NK-92 treated with Interleukin-12 subunit alpha and Interleukin-12 subunit beta, amount 100 ng/mL, for 24 hours (cell line): ENCODE data around the gene UTS2B.

ENCODE experiments used
- DNase-seq: peaks from one replicate; lab custom pipeline; 2025; lab: John Stamatoyannopoulos, UW

UTS2B gene

DNA sequence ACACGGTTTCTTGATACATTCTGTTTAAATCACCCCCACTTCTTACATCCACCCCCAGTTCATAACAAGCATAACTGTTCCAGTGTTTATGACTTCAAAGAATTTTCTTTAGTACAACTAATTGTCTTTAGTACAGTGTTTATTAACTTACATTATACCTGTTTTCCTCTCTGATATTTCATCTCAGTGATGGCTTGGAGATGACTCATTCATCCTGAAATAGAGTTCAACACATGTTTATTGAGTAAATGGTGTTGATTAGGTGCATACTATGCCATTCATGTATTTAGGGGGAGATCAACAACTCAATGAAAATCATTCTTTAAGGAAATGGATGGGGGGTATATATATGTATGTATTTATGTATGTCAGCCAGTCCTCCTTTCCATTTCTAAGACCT lies 21.7 kb upstream of the UTS2B start:
- no peak for DNase-seq

DNA sequence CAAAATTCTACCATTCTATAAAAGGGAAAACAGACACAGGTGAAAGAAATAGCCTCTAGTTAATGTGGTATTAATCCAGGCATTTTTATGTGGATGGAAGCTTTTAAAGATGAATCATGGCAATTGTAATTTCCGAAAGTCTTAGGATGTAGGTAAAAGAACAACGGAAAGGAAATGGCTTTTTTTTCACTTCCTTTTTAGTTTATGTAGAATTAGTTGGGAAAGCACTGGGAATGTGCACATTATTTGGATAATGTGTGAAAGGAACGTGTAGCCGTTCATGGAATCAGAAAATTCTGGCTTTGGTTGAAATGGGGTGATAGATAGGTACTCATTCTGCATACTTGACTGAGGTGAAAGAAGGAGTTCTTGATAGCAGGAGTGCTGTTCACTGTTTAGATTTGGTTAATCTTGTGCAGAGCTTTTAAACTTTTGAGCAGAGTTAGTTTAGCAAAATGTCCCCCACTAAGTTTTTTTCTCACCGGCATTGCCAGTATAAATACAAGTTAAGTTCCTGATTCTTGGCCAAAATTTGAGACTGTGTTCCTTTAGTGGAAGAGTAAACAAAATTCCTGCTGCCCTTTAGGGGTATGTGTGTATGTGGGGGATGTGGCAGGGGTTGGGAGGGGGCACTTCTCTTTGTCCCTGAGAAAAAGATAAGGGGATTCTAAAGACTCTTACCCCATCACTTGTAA lies 20.2 kb upstream of the UTS2B start:
- no peak for DNase-seq

DNA sequence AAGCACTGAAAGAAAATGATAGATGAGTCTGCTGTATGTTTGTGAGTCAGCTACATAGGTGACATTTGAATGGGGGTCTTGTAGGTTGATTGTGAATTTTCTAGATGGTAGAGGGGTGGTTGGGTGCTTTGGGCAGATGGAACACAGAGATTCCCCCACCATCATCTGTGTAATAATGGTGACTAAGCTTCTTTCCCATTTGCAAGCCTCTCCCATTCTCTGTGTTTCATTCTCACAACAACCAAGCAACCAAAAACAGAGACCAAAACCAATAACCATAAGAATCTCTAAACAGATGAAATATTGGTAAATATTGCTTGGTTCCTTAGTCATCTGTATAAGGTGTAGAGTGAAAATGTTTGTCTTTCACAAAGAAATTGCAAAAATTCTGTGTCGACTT lies 17.8 kb upstream of the UTS2B start:
- no peak for DNase-seq

DNA sequence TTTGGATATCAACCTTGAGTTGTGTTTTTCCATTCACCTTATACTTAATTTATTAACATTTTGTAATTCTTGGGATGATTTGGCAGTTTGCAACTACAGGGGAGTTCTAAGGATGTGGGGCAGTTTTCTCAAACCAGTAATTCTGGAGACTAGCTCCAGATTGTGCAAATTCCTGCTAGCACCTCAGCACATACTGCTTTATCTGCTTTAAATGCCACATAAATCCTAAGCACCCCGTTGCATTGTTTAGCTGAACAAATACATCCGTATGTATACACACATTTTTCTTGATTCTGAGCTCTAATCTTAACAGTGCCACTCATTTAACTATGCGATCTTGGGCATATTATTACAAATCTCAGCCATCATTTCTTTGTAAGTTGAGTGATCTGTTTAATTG lies 16.9 kb upstream of the UTS2B start:
- no peak for DNase-seq

DNA sequence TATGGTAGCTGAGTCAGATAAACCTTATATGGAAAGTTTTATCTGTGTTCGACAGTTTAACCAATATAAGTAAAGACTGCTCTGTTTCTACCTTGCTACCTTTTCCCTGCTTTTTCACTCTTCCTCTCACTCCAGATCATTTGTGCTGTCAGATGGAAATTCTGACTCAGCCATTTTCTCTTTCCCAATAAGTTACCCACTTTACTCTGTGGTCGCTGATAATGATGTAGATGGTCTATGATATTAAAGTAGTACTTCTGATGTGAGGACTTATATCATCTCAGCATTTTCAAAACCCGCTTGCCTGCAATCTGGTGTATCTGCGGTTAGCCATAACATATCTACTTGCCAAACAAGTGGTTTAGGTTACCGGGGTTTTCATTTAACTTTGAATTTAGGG lies 15.0 kb upstream of the UTS2B start:
- DNase-seq, result no peak

DNA sequence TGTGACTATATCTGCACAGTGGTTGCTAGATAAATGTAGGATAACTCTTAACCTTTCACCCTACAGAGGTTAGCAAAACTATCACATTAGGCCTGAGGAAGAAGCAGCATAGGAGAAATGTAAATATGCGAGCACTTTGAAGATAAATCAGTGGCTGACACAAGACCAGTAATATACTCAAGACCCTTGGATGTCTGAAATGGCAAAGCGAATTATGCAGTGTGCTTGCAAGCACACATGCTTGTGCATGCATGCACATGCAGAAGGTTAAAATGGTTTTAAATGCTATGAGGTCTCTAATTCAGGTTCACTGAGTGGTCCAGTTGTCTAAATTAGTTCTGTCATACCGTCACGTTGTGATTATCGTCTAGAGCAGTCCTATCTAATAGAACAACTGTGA lies 13.6 kb upstream of the UTS2B start:
- no peak for DNase-seq

DNA sequence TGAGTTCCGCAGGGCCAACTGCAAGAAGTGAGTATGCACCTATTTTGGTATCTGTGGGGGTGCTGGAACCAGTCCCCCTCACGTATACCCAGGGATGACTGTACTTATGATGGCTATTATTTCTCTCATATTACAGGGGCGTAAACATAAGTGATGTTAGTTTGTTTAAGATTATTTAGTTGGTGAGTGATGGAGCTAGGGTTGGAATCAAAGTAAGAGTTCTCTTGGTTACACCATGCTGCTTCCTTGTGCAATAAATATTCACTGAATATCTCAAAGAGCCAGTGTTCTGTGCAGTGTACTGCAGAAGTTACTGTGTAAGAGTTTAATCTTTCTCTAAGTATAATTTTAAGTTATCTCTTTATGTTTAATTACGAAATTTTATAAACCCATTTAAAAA lies 12.8 kb upstream of the UTS2B start:
- DNase-seq, result no peak

DNA sequence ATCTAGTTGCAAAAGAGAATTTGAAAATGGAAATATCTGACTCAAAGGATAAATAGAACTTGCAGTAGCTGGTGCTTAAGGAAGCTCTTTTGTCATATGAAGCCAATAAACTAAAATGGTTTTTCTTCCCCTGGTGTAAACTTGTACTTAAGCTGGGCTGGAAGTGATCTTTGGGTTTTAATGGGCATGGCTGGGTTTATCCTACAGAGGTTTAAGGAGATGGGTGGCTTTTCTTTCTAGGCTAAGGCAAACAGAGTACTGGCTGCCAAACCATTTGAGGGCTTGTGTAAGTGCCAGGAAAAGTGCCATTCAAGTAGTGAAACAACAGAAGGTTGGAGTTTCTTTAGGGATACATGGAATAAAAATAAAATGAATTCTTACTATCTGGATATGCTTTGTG lies 12.1 kb upstream of the UTS2B start:
- DNase-seq, result no peak

DNA sequence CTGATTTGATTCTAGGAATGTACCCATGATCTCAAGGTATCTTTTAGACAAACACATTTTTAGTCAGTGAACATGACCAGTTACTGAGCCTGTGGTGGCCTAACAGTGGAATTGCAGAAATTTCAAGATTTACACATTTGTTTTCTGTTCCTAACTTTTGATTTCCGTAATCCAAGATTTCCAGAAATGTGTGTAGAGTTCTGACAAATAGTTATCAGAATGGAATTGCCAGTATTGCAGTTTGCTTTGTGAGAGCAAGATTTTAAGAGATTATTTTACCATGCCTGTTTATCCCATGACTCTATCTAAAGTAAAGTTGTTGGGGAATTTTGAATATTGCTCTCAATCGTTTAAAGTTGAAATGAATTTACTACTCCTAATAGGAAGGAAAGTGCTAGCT lies 11.7 kb upstream of the UTS2B start:
- no peak for DNase-seq

DNA sequence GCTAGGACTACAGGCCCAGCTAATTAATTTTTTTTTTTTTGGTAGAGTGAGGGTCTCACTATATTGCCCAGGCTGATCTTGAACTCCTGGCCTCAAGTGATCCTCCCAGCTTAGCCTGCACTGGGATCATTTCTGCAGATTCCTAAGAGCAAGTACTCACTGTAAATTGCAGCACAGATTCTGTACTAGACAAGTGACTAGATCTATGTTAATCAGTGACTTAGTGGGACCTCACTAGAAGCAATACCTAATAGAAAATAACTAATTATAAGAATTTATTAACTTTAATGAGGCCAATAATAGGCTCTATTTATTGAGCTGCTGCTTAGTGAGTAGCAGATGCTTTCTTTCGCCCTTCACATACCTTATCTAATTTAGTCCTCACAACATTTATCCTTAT lies 10.6 kb upstream of the UTS2B start:
- no peak for DNase-seq

DNA sequence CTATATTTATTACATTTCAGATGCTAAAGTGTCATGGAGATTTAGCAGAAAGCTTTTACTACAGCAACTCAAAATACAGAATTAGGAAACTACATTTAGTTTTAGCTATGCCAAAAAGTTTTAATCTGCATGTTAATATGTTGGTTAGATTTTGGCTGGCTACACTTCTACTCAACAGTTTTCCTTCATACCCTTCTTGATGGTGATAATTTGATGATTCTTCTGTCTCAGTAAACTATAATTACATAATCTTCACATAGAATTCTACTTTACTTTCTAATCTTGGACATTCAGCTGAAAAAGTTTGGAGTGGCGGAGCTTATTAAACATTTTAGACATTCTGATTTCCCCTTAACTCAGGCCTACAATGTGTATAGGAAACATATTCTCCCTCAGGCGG lies 10.0 kb upstream of the UTS2B start:
- no peak for DNase-seq

DNA sequence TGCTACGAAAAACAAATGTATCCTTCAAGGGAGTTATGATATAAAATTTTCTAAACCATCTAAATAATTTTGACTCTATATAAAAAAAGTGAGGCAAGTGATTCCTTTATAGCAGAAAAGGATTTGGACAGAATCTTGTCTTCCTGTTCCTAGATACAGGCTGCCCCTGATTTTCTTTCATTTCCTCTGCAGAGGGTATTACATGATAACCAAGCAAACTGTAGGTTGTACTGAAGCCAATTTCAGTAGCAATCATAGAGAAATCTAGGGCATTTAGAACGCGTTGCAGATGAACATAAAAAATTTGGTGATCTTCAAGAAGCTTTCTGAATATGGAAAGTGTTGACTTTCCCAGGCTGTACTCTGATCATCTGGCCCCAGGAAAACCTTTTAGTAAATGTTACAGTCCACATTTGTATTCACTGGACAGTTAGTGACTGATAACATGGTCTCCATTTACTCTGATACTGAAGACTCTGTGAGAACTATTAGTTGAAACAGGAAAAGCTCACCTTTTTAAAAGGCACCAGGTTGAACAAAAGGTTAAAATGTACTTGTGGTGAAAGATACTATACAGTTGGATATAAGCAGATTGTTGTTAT lies 9.1 kb upstream of the UTS2B start:
- DNase-seq, result no peak

DNA sequence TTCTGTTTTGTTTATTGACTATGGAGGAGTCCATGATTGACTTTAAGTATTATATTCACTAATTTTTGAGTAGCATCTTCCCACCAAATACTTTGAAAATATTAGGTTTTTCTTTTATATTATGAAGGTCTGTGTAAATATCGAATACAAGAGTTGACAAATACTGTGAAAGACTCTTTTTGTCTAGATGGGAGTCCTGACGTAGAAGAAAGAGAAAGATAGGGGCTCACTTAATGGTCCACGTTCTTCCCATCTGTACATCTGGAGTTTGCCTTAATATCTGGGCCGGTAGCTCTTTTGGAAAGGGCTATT lies 7.8 kb upstream of the UTS2B start:
- no peak for DNase-seq

DNA sequence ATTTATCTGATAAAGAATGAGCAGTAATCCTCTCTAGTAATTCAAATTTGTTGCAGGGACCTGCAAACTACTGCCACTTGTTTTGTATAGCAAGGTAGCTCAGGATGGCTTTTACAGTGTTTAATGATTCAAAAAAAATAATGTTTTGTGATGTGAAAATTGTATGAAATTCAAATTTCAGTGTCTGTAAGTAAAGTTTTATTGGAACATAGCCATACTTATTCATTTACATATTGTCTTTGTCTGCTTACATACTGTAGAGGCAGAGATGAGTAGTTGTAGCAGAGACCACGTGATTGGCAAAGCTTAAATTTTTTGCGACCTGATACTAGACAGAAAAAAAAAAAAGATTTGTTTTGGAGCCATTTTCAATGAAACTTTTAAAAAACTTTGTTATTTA lies 6.5 kb upstream of the UTS2B start:
- no peak for DNase-seq

DNA sequence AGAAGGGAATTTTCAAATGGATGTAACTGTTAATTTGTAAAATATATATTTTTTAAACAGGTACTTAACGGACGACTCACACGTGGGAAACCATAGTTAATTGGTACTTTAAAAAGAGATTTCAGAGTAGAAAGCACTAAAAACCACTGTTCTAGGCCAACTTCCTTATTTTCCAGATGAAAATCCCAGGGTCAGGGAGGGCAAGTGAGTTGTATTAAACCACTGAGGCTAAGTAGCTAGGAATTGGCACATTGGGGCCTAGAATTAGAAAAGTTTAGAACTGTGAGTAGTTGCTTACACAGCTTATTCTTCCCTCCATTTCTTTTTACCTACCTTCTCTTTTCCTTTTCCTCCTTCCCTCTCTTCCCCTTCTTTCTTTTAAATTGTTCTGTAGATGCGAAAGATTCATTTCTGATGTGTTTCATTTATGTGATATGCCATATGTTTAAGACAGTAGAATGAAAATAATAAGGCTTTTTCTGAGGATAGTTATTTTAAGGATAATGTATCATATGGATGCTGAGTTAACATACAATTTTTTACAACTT lies 4.1 kb upstream of the UTS2B start:
- no peak for DNase-seq

DNA sequence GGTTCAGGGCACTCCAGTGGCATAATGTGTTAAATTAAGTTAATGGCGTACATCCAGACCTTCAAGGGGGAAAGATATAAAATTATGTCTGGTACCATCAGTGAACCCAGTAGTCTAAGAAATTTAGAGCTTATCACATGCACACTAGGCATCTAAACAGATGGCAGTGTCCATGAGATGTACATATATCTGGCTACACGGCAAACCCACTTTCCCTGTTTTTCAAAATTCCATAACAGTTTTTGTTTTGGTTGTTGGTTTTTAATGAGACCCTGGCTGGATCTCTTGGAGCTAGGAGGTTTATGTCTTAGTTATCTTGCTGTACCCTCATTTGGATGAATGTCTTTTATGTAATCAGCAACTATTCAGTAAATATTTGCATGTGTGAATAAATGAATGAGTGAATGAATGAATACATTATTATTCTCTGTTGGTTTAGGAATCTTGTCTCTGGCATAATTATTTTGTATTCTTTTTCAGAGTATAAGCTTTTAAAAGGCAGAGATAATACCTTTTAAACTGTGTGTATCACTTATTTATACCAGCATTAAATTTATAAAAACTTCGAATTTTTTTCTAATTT lies 3.1 kb upstream of the UTS2B start:
- no peak for DNase-seq

DNA sequence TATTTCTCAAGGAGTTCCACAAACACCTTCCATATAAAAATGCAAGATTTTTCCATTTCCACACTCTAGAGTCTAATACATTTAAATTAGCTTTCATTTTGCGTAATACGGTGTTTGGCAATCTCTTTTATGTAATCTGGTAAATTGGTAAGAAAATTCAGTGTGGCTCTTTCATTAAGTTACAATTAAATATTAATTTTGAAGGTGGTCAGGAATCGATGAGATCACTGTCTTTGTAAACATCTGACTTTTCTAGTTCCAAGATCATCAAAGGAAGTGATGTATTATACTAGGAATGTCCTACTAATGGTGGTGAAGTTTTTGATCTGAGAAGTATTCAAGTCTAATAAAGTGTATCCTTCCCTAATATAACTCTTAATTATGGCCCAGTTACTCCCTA lies 1.1 kb upstream of the UTS2B start:
- DNase-seq, result no peak

DNA sequence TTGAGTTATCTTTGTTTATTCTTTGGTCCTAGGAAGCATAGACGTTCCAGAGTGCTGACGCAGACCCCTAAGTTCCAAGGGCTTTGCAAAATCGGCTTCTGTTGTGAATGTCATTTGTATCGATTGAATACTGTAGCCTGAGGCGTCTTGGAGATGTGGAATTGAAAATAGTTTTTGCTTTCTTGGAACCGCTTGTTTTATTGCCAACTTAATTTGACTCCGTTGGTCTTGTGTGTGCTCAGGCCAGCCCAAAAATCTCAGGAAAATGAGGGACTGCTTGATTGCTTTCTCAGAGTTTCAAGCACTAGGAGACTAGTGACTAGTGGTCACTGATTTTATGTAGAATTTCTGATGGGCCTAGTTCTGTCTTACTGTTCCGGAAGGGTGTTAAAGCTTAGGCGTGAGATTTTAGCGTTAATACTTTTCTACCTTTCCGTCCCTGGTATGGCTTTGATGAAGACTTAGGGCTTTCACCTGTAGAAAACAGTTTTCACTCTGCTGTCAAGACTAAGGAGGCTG lies 263 bp upstream of the UTS2B start:
- DNase-seq, result no peak

DNA sequence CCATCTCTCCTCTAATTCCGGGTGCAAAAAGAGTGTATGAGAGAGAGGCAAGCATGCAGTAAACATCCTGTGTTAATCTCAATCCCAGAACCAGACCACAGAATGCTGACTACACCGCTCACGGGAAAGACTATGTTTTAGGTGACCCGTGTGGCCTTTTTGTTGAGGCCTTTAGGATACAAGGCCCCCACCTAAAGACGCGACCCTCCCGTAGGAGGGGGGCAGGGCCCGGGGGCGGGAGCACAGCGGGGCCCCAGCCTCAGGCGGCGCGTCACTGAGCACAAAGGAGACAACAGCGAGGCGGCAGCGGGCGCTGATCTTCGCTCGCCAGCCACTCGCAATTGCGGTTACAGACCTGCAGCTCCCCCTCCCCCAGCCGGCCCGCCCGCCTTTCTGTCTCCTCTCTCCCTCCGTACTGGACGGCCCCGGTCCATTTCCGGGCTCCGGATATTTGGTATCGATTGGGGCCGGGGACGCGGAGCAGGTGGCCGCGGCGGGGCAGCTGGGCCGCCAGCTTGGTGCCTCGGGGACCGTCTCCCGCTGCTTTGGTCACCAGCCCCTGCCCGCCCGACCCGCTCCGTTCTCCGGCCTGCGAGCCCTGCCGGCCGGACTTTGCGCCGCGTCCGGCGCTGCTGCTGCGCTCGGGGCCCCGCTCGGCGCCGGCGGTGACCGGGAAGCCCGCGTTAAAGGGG lies 1.2 kb downstream of the UTS2B start, which contains the start of gene CCDC50:
Gene CCDC50, plus strand, starts transcription at position 433 of the 692 bp plus-strand sequence. CDS start 281 bp downstream, outside the sequence.
- DNase-seq, result peak; percentile 63

DNA sequence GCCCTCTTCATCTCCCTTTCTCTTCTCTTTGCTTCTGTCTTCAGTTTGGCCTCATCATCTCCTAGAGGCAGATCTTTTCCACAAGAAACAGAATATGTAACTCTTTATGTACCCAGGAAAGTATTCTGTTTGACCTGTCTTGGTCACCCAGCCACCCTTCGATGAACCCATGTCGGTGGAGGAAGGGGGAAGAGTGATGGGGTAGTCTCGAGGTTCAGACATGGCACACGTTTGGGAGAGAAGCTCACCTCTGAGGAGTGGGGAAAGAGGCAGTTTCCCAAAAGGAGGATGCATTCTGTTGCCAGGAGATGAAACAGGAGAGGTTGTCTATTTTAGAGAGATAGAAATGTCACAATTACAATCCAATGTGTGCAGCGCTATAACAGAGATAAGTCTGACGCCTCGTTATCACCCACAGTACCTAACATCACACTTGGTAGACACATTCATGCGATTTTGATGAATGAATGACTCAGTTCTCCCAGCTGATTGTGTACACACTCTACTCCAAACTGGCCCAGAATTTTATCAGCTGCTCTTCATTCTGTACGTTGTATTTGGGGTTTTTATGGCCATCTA lies 1.9 kb downstream of the UTS2B start:
- DNase-seq, result no peak

DNA sequence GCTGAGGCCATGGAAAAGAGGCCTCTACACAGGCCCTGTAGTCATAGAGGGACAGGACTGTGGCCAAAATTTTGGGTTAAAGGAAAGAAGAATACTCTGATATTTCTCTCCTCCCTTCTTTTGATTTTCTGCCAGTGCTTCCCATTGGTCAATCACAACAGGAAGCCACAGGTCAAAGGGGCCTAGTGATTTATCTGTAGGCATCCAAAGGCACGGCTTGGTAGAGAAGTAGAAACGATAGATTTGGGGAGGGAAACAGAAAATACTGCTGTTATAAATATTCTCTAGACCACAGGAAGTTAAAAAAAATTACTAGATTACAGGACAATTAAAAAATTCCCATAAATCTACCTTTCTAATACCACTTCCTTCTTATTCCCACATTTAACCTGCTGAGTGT lies 2.8 kb downstream of the UTS2B start:
- DNase-seq, result no peak

DNA sequence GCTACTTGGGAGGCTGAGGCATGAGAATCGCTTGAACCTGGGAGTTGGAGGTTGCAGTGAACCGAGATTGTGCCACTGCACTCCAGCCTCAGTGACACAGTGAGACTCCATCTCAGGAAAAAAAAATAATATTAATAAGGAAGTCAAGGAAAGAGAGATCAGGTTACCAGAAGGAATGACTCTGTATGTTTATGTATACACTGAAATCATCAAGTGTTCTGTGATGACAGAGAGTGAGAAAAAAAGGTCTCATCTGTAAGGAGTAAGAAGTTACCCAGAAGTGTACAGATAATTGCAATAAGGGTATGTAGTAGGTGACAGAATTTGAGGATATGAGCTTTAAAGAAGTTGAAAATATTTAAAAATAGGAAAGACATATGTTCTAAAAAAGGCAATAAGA lies 5.4 kb downstream of the UTS2B start:
- DNase-seq, result no peak
